Measurements from ENCODE around the gene CNGA1.

Gene CNGA1

GRCh38 chr4:48021100-48021499, 4.6 kb upstream of the CNGA1 start (continued):
- TF ChIP-seq ZNF280D (tag by site-specific recombination; IDR thresholded peaks at IDR 0.05) = no peak
- TF ChIP-seq BCL11B (tag by site-specific recombination; IDR thresholded peaks at IDR 0.05; ENCODE audit: low read depth) = no peak
- TF ChIP-seq ZNF37A (tag by site-specific recombination; IDR thresholded peaks at IDR 0.05) = no peak
- TF ChIP-seq GFI1B (tag by site-specific recombination; IDR thresholded peaks at IDR 0.05) = no peak
- no peak for TF ChIP-seq PRDM2 (tag by site-specific recombination; IDR thresholded peaks at IDR 0.05; ENCODE audit: borderline replicate concordance)
- TF ChIP-seq ZNF843 (tag by site-specific recombination; IDR thresholded peaks at IDR 0.05) = no peak
- no peak for TF ChIP-seq ZNF280C (tag by site-specific recombination; IDR thresholded peaks at IDR 0.05)
- TF ChIP-seq ZNF423 (tag by site-specific recombination; IDR thresholded peaks at IDR 0.05) = no peak
- no peak for TF ChIP-seq ZNF501 (tag by site-specific recombination; IDR thresholded peaks at IDR 0.05)

- H3K9me3 ChIP-seq (ENCODE audit: control insufficient read depth, insufficient read depth, low read depth, low read length) = no peaks in the 10 kb centered on the region
- ChIA-PET POLR2A (interaction anchor here (0.8 kb wide), 1 partner anchor 65 kb away, joined by 3 read pairs; no protein-coding TSS in a partner anchor), CTCF (interaction anchor here (0.8 to 1.4 kb wide), 3 partner anchors 14 to 257 kb away, joined by 3 to 4 read pairs (median 3); no protein-coding TSS in a partner anchor)
- no peak overlapping the region for H3K27ac ChIP-seq (ENCODE audit: extremely low read depth, low read depth, low read length)
- TF ChIP-seq PBX3 (CRISPR knock-in tag; IDR thresholded peaks at IDR 0.05) = no peak
- TF ChIP-seq ZFHX2 (tag by site-specific recombination; conservative IDR thresholded peaks at IDR 0.05) = peak; percentile 57
- peak; percentile 43; the same call in 1 of the 2 replicates for TF ChIP-seq EGR2 (tag by site-specific recombination; IDR thresholded peaks at IDR 0.05; ENCODE audit: low read depth)
- no peak overlapping the region for H3K4me3 ChIP-seq (ENCODE audit: low read depth, low read length)
- H3K4me1 ChIP-seq (ENCODE audit: control insufficient read depth, insufficient read depth, low read length) = no peaks in the 10 kb centered on the region
- no peaks in the 10 kb centered on the region for H3K36me3 ChIP-seq (ENCODE audit: control insufficient read depth in 2 of 2, insufficient read depth in 1 of 2, low read length in 2 of 2)
Measured at GRCh38 chr4:48018112-48018511, 1.6 kb upstream of the CNGA1 start.

Measured in HEK293 (cell line).